GM12891 (cell line): ENCODE data around the gene YWHAB.

Source experiments
- PAX5 ChIP-seq: IDR thresholded peaks from 2 replicates; pipeline ENCODE4 v1.6.1; 2011; ENCODE audit warnings: low read length, moderate library complexity, mild to moderate bottlenecking; ENCODE audit not compliant: insufficient read depth, severe bottlenecking
- POLR2A ChIP-seq: IDR thresholded peaks from 2 replicates; pipeline ENCODE4 v1.6.1; 2011; ENCODE audit warnings: low read depth, low read length, control low read depth
- POLR2AphosphoS5 ChIP-seq: IDR thresholded peaks from 2 replicates; pipeline ENCODE4 v1.6.1; 2011; ENCODE audit warnings: low read depth, low read length, control low read depth
- SPI1 ChIP-seq: IDR thresholded peaks from 2 replicates; pipeline ENCODE4 v1.6.1; 2011; ENCODE audit warnings: low read depth, low read length, control low read depth
- TAF1 ChIP-seq: IDR thresholded peaks from 2 replicates; pipeline ENCODE4 v1.6.1; 2011; ENCODE audit warnings: low read depth, low read length, control low read depth

DNA sequence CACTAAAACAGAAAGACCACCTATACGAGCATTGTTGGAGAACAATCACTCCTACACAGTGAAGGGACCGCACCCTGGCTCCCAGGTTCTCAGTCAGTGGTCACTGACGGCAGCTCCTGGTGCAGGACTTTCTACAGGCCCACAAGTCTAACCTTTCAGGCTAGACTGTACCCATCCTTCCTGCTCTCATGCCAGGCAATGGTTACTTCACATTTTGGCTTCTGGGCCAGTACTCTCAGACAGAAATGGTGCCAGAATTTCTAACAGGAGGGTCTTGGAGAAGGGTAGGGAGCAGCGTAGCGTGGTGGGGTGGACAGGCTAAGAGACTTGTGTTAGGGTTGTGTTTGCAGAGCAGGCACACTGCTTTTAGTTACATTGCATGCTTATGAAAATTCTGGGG, 62.6 kb downstream of the YWHAB start:
- TF ChIP-seq POLR2A (no peak), SPI1 (no peak), POLR2AphosphoS5 (no peak), PAX5 (no peak), TAF1 (no peak)
